ENCODE results near the gene CYP4F12.
A peak's percentile ranks its signal among the peaks of the same experiment; 100 is the strongest.

The CYP4F12 gene

DNA sequence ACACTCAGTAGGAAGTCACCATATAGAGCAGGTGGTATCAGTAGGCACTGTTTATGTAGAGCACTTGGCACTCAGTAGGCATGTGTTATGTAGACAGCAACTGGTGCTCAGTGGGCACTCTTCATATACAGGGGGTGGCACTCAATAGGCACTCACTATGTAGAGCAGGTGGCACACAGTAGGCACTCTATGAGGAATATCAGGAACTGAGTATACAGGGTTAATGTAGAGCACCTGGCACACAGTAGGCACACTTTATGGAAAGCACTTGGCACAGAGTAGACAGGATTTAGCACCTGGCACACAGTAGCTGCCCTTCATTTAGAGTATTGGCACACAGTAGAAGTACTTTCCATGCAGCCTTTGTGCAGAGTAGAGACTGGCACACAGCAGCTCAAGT, 33.3 kb upstream of the CYP4F12 start:
- no peaks in the 10 kb centered on the region for H3K9me3 ChIP-seq
- no peak for TF ChIP-seq CTCF (IDR thresholded peaks at IDR 0.05)
- H3K4me3 ChIP-seq (ENCODE audit: low read depth in 1 of 2, low read length in 1 of 2): peak overlapping the region; percentile 74 to 75
- peaks cover 13% of the 10 kb centered on the region for H3K36me3 ChIP-seq
- peak overlapping the region; percentile 100 for H3K27ac ChIP-seq
- H3K27me3 ChIP-seq: no peaks in the 10 kb centered on the region
- peaks cover 96 to 97% of the 10 kb centered on the region in 2 experiments for H3K4me1 ChIP-seq (ENCODE audit: control insufficient read depth in 1 of 2, insufficient read depth in 1 of 2, low read depth in 1 of 2, low read length in 1 of 2)

DNA sequence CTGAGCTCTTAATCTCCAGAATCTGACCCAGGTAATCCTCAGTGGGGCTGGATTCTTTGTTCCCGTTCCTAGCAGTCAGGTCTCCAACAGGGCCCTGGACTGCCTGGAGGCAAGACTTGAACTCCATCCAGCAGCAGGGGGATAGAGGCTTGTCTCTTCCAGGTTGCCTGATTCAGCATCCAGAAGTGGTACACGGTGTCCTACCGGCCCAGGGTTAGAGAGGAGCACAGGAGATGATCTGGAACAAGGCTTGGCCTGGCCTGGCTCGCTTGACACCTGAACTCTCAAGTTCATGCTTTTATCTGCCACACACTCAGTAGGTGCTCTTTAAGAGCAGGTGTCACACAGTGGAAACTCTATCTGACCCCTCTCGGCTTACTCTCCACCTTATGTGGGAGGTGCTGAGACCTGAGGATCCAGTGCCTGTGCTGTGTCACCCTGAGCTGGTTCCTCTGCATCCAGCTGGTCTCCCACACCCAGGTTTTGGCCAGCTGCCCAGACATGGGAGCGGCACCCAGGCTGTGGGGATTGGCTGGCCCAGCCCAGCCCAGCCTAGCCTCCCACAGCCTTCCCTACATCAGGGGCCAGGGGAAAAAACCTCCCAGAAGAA, 32.5 kb upstream of the CYP4F12 start, which contains the start of gene CYP4F3:
CYP4F3 (plus strand) TSS at position 604 of the 610 bp plus-strand sequence. CDS start 519 bp downstream, outside the sequence.
- no peaks in the 10 kb centered on the region for H3K9me3 ChIP-seq
- H3K4me1 ChIP-seq (ENCODE audit: control insufficient read depth in 1 of 2, insufficient read depth in 1 of 2, low read depth in 1 of 2, low read length in 1 of 2): peaks cover 96 to 97% of the 10 kb centered on the region in 2 experiments
- TF ChIP-seq CTCF (IDR thresholded peaks at IDR 0.05): no peak
- H3K36me3 ChIP-seq: peaks cover 20% of the 10 kb centered on the region
- no peaks in the 10 kb centered on the region for H3K27me3 ChIP-seq
- peak within 1 kb of the TSS; percentile 74 to 75 for H3K4me3 ChIP-seq (ENCODE audit: low read depth in 1 of 2, low read length in 1 of 2)
- peak within 1 kb of the TSS; percentile 100 for H3K27ac ChIP-seq

- H3K9me3 ChIP-seq: no peaks in the 10 kb centered on the region
- H3K4me1 ChIP-seq (ENCODE audit: control insufficient read depth in 1 of 2, insufficient read depth in 1 of 2, low read depth in 1 of 2, low read length in 1 of 2): peaks cover 96 to 97% of the 10 kb centered on the region in 2 experiments
- no peaks in the 10 kb centered on the region for H3K27me3 ChIP-seq
- H3K36me3 ChIP-seq: peaks cover 26% of the 10 kb centered on the region
- peak overlapping the region; percentile 100 for H3K27ac ChIP-seq
- no peak for TF ChIP-seq CTCF (IDR thresholded peaks at IDR 0.05)
- H3K4me3 ChIP-seq (ENCODE audit: low read depth in 1 of 2, low read length in 1 of 2): peak overlapping the region; percentile 74 to 75
These were observed 31.8 kb upstream of the CYP4F12 start for GRCh38 chr19:15640904-15641597.

DNA sequence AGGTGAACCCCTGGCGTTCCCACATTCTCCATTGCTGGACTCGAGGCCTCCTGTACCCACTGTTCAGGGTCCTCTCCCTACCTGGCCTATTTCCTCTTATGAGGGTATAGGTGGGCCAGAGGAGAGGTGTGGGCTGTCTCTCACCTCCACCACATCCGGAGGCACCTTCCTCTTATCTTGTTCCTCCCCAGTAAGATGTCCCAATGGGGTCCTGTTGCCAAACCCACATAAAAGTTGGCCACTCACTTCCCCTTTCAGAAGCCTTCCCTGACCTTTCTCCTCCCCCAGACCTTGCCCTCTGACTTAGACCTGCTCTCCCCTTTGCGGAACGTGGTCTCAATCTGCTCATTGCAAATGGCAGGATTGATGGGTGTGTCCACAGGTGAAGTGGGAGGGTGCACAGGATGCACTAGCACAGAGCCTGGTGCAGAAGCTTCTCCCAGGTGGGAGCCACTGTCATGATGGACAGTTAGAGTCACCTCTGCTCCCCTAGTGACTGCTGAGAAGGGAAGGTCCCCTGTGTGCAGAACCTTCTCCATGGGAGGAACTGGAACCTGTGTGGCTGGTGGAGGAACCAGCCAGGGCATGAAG, 30.9 kb upstream of the CYP4F12 start:
- no peak for TF ChIP-seq CTCF (IDR thresholded peaks at IDR 0.05)
- Histone ChIP-seq H3K36me3 (peaks cover 36% of the 10 kb centered on the region), H3K9me3 (no peaks in the 10 kb centered on the region), H3K4me3 (ENCODE audit: low read depth in 1 of 2, low read length in 1 of 2) (peak overlapping the region; percentile 74 to 75), H3K4me1 (ENCODE audit: control insufficient read depth in 1 of 2, insufficient read depth in 1 of 2, low read depth in 1 of 2, low read length in 1 of 2) (peaks cover 96 to 97% of the 10 kb centered on the region in 2 experiments), H3K27ac (peak overlapping the region; percentile 100), H3K27me3 (no peaks in the 10 kb centered on the region)

GRCh38 chr19:15642807-15643206, 30.1 kb upstream of the CYP4F12 start:
- no peak for TF ChIP-seq CTCF (IDR thresholded peaks at IDR 0.05)
- peaks cover 96 to 97% of the 10 kb centered on the region in 2 experiments for H3K4me1 ChIP-seq (ENCODE audit: control insufficient read depth in 1 of 2, insufficient read depth in 1 of 2, low read depth in 1 of 2, low read length in 1 of 2)
- H3K4me3 ChIP-seq (ENCODE audit: low read depth in 1 of 2, low read length in 1 of 2): peak overlapping the region; percentile 74 to 75
- no peaks in the 10 kb centered on the region for H3K9me3 ChIP-seq
- peak overlapping the region; percentile 100 for H3K27ac ChIP-seq
- H3K27me3 ChIP-seq: no peaks in the 10 kb centered on the region
- peaks cover 44% of the 10 kb centered on the region for H3K36me3 ChIP-seq

All from neutrophil (primary cell).